ENCODE results near the gene TPRG1L.

TPRG1L gene

GRCh38 chr1:3598522-3599285 lies 26.1 kb upstream of the TPRG1L start:
- H3K4me3 ChIP-seq (replicated peaks; ENCODE audit: insufficient read depth, low read length) = no peak overlapping the region
- TF ChIP-seq POLR2AphosphoS5 (IDR thresholded peaks at IDR 0.05; ENCODE audit: low read depth) (no peak), CTCF (IDR thresholded peaks at IDR 0.05; ENCODE audit: insufficient read depth, low read length) (no peak), REST (IDR thresholded peaks at IDR 0.05; ENCODE audit: insufficient replicate concordance, low read depth) (no peak), GABPA (IDR thresholded peaks at IDR 0.05; ENCODE audit: low read depth) (no peak), SPI1 (IDR thresholded peaks at IDR 0.05; ENCODE audit: borderline replicate concordance, low read depth) (no peak)
- no peak overlapping the region for H3K27ac ChIP-seq (replicated peaks)
- no peaks in the 10 kb centered on the region for H3K27me3 ChIP-seq (ENCODE audit: insufficient read depth, poor library complexity, severe bottlenecking)
- DNase-seq (ENCODE audit: low read depth in 1 of 2, low spot score in 1 of 2) = no peak

- DNase-seq (ENCODE audit: low read depth in 1 of 2, low spot score in 1 of 2) = no peak
- Histone ChIP-seq H3K27me3 (ENCODE audit: insufficient read depth, poor library complexity, severe bottlenecking) (no peaks in the 10 kb centered on the region), H3K4me3 (replicated peaks; ENCODE audit: insufficient read depth, low read length) (no peak overlapping the region), H3K27ac (replicated peaks) (no peak overlapping the region)
- TF ChIP-seq CTCF (IDR thresholded peaks at IDR 0.05; ENCODE audit: insufficient read depth, low read length) (no peak), SPI1 (IDR thresholded peaks at IDR 0.05; ENCODE audit: borderline replicate concordance, low read depth) (no peak), POLR2AphosphoS5 (IDR thresholded peaks at IDR 0.05; ENCODE audit: low read depth) (no peak)
These were observed 25.5 kb upstream of the TPRG1L start for GRCh38 chr1:3599286-3599811.

GRCh38 chr1:3599816-3600215 lies 25.0 kb upstream of the TPRG1L start:
- no peak for DNase-seq (ENCODE audit: low read depth in 1 of 2, low spot score in 1 of 2)
- no peak overlapping the region for H3K27ac ChIP-seq (replicated peaks)
- H3K27me3 ChIP-seq (ENCODE audit: insufficient read depth, poor library complexity, severe bottlenecking) = no peaks in the 10 kb centered on the region
- no peak overlapping the region for H3K4me3 ChIP-seq (replicated peaks; ENCODE audit: insufficient read depth, low read length)
- TF ChIP-seq REST (IDR thresholded peaks at IDR 0.05; ENCODE audit: insufficient replicate concordance, low read depth) (no peak), SPI1 (IDR thresholded peaks at IDR 0.05; ENCODE audit: borderline replicate concordance, low read depth) (no peak), CTCF (IDR thresholded peaks at IDR 0.05; ENCODE audit: insufficient read depth, low read length) (no peak), POLR2AphosphoS5 (IDR thresholded peaks at IDR 0.05; ENCODE audit: low read depth) (no peak), GABPA (IDR thresholded peaks at IDR 0.05; ENCODE audit: low read depth) (no peak)

All from HL-60 (cell line).